ENCODE data around the gene NTN3. TPM values are rescaled to one million over a fixed set of nuclear protein-coding genes. Genes with fewer than 3 reads are reported as not detected.

Gene NTN3
- total RNA-seq, 2 experiments from 2014 or later: not detected

- Mint-ChIP-seq H3K9me3 (no peaks in the 10 kb centered on the region), H3K4me3 (no peak overlapping the region), H3K27ac (no peak overlapping the region), H3K27me3 (peaks cover 10% of the 10 kb centered on the region), H3K4me1 (ENCODE audit: low read depth) (peaks cover 17% of the 10 kb centered on the region), H3K36me3 (ENCODE audit: low read depth) (peaks cover 5% of the 10 kb centered on the region)
- no peak for TF ChIP-seq CTCF (IDR thresholded peaks at IDR 0.05)
- POLR2A ChIA-PET: no interaction called here
- intact Hi-C loops (cut with micrococcal nuclease): no loop called here
- ATAC-seq (no peak), DNase-seq (no peak)
- CTCF ChIA-PET: no interaction called here
Measured at GRCh38 chr16:2464333-2464732, 6.8 kb upstream of the NTN3 start.

DNA sequence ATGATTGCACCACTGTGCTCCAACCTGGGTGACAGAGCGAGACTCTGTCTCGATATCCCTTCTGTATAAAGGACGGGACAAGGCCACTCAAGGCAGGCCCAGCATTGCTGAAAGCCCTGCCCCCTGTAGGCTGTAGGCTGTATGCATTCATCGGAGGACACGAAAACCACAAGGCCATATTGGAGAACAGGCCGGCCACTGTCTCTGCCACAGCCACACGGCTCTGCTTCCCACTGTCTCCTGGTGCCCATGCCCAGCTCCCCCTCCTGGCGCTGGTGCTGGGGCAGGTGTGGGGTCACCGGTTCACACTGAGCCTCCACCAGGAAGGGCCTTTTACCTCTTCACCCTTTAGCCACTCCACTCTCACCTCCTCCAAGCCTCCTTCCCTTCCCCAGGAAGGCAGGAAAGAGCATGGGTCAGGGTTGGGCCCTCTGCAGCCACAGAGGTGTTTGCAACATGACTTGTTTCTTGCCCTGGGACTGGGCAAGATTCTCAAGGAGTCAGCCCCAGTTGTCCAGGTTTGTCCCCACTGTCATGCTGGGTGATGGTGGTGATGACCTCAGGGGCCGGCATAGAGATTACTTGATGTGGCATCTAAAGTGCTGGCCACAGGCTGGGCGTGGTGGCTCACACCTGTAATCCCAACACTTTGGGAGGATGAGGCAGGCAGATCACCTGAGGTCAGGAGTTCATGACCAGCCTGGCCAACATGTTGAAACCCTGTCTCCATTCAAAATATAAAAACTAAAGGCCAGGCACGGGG lies 5.3 kb upstream of the NTN3 start:
- Mint-ChIP-seq H3K4me1 (ENCODE audit: low read depth) (peaks cover 18% of the 10 kb centered on the region), H3K36me3 (ENCODE audit: low read depth) (peaks cover 5% of the 10 kb centered on the region), H3K4me3 (no peak overlapping the region), H3K27me3 (peaks cover 24% of the 10 kb centered on the region), H3K27ac (no peak overlapping the region), H3K9me3 (no peaks in the 10 kb centered on the region)
- intact Hi-C loops (cut with micrococcal nuclease): no loop called here
- DNase-seq (no peak), ATAC-seq (no peak)
- ChIA-PET POLR2A (no interaction called here), CTCF (interaction anchor here (1.0 kb wide), 1 partner anchor 12 kb away, joined by 3 read pairs; no protein-coding TSS in a partner anchor)
- no peak for TF ChIP-seq CTCF (IDR thresholded peaks at IDR 0.05)

DNA sequence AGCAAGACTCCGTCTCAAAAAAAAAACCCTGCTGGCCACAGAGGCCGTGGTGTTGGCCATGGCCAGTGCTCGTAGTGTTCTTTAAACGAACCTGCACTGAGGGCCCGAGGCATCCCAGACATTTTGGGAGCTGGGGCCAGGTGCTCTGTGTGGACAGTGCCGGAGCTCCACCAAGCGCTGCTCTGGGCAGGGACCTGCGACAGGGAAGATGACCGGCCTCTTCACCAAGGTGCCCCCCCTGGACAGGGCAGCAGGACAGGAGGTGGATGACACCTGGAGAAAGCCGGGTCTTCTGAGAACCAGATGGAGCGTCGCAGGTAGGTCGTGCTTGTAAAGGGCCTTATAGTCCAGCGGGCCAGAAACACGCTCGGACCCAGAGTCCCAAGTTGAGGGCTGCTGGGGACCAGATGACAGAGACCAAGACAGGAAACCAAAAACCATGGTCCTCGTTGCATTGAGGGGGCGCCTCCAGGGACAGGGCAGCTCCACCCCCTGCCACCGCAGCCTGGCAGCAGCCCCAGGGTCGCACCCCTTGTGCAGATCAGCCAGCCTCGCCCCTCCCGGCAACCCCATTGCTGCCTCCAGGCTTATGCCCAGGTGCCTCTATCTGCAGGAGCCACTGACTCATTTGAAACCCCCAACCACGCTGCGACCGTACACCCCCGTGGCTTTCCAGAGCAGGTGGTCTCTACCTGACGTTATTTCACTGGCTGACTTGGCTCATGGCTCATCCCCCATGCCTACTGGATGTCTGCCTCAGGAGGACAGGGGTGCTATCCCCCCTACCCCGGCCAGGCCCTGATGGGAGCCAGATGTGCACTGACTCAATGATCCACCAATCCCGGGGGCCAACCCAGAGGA lies 4.2 kb upstream of the NTN3 start:
- Mint-ChIP-seq H3K27me3 (peaks cover 24% of the 10 kb centered on the region), H3K4me3 (no peak overlapping the region), H3K27ac (no peak overlapping the region), H3K36me3 (ENCODE audit: low read depth) (peaks cover 5% of the 10 kb centered on the region), H3K9me3 (no peaks in the 10 kb centered on the region), H3K4me1 (ENCODE audit: low read depth) (peaks cover 18% of the 10 kb centered on the region)
- DNase-seq (peak; percentile 54), ATAC-seq (peak; percentile 8)
- intact Hi-C loops (cut with micrococcal nuclease): no loop called here
- POLR2A ChIA-PET: interaction anchor here (0.7 to 0.9 kb wide), 2 partner anchors 51 to 312 kb away, joined by 3 read pairs; partner anchors contain the start of gene TRAF7
- TF ChIP-seq CTCF (IDR thresholded peaks at IDR 0.05): no peak
- CTCF ChIA-PET: interaction anchor here (1.0 kb wide), 1 partner anchor 11 kb away, joined by 3 read pairs; no protein-coding TSS in a partner anchor

GRCh38 chr16:2467528-2468232 lies 3.4 kb upstream of the NTN3 start:
- no peaks in the 10 kb centered on the region for H3K9me3 Mint-ChIP-seq
- ATAC-seq: peak; percentile 35
- POLR2A ChIA-PET: interaction anchor here (0.7 to 2.5 kb wide), 3 partner anchors 52 to 312 kb away, joined by 3 to 5 read pairs (median 3); partner anchors contain the start of genes ECI1 and TRAF7
- TF ChIP-seq CTCF (IDR thresholded peaks at IDR 0.05): peak; percentile 52
- H3K4me1 Mint-ChIP-seq (ENCODE audit: low read depth): peaks cover 18% of the 10 kb centered on the region
- H3K36me3 Mint-ChIP-seq (ENCODE audit: low read depth): peaks cover 4% of the 10 kb centered on the region
- H3K27ac Mint-ChIP-seq: no peak overlapping the region
- CTCF ChIA-PET: interaction anchor here (1.3 kb wide), 1 partner anchor 34 kb away, joined by 3 read pairs; no protein-coding TSS in a partner anchor
- no peak overlapping the region for H3K4me3 Mint-ChIP-seq
- DNase-seq: peak; percentile 62
- peaks cover 25% of the 10 kb centered on the region for H3K27me3 Mint-ChIP-seq
- intact Hi-C loops (cut with micrococcal nuclease): no loop called here
